Measurements from ENCODE around the gene PDXP.
A peak's percentile ranks its signal among the peaks of the same experiment; 100 is the strongest.

- peak; percentile 86 for TF ChIP-seq CTCF (IDR thresholded peaks at IDR 0.05)
- TF ChIP-seq ZFX (IDR thresholded peaks at IDR 0.05; ENCODE audit: borderline replicate concordance): no peak
Observed at GRCh38 chr22:37696657-37697537, 38.4 kb downstream of the PDXP start, which contains the start of gene TRIOBP.
